ENCODE measurements around the gene CXorf38.

CXorf38 gene

DNA sequence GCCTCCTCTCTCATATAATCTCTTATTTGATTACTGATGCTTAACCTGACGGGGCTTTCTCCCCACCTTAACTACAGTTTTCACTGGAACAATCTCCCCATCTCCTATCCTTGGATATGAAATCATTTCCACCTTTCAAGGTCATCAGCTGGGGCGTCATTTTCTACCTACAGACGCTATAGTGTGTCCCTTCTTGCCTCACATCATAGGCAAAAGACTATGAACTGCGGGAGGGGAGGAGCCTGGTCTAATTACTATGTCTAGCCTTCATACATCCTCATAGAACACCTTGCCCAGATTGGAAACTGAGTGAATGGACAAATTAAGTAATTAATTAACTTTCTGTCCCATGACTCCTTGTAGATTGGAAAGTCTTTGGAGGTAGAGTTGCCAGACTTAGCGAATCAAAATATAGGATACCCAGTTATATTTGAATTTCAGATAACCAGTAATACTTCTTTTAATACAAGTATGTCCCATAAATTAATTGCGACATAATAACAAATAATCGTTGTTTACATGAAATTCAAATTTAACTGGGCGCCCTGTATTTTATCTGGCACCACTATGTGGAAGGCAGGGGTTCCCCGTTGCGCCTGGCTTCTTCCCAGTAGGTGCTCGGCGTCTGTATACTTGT lies 67.3 kb downstream of the CXorf38 start:
- in situ Hi-C loops (cut with HindIII; ENCODE audit: low pct_ligation_motif_present, low pct_unique_long_range_greater_than_20kb, low sequenced_read_pairs): no loop called here
- no peak for DNase-seq

DNA sequence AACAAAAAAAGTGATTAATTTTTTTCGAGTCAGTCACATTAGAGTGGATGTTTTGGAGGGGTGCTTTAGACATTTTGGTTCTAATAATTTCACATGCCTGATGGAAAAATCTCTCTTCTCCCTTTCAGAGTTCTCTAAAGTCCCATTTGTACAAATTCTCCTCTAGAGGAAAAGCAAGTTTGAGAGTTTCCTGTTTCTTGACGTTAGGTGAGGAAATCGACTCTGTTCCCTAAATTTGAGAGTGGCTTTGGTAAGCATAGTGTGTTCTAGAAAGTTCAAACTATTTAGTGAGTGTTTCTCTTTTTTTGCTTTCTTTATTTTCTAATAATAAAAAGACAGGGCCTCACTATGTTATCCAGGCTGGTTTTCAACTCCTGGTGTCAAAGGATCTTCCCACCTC lies 68.2 kb downstream of the CXorf38 start:
- no peak for DNase-seq
- in situ Hi-C loops (cut with HindIII; ENCODE audit: low pct_ligation_motif_present, low pct_unique_long_range_greater_than_20kb, low sequenced_read_pairs): no loop called here

DNA sequence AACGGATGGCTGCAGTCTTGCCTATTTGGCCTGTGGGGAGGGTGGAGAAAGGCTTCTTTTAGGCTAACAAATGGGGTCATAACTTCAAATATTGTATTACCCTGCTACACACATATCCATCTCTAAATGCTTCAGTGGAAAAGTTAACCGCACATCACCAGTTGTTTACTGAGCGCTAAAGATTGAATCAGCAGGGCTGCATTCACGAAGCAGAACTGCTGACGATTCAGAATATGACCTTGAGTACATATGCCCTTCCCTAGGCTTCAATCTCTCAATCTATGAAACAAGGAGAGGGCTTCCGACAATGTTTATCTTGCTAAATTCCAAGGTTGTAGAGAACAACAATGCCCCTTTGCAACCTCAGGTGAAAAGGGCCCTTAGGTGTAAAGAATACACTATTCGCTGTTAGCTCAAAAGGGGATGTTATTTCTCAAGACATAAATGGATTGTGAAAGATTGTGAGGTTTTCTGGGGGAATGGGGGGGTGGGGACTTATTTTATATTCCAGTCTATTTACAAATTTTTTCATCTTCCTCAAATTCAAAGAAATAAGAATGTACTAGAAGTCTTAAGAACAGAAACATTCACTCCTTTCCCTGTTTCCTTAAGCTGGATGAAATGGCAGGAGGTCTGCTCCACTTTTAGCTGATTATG lies 69.2 kb downstream of the CXorf38 start:
- DNase-seq: no peak
- in situ Hi-C loops (cut with HindIII; ENCODE audit: low pct_ligation_motif_present, low pct_unique_long_range_greater_than_20kb, low sequenced_read_pairs): no loop called here
